HG03521 (cell line): ENCODE measurements around the gene ASPRV1.

ENCODE experiments used
- ATAC-seq: cut with Tn5 transposase; IDR thresholded peaks from one replicate; pipeline ENCODE4 v1.9.1; 2021; ENCODE audit warnings: mild to moderate bottlenecking, moderate library complexity; ENCODE audit not compliant: unreplicated experiment

The ASPRV1 gene

DNA sequence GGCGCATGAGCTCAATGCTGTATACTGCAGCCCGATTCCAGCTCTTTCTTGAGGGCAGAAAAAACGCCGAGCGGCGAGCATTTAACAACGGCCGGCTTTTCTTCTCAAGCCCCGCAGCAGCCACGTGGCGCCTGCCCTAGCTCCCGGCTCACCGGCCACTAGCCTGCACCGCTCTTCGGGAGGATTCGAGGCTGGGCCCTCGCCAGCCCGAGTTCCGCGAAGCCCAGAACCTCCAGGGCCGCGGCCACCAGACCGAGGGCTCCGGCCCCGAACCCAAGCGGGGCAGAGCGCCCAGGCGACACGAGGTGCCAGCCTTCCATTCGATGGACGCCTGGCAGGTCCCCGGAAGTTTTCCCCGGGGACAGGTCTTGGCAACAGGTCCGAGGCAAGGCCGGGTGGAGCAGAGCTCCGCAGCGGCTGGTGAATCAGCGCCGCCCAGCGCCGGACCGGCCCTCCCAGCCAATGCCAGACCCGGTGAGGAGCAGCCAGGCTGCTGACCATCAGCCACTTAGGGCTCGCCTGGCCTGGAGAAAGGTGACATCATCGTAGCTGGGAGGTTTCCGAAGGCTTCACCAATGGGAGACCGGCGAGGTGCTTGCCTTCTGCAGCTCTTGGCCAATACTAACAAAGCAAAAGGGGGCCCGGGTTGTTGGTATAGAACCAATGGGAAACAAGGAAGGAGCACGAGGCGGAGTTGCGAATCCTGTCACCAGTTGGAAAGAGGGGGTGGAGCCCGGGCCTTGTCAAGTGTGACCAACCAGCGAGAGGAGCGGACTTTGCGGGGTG, 47.1 kb downstream of the ASPRV1 start:
- peak; percentile 79 for ATAC-seq

GRCh38 chr2:69911985-69912563, 49.4 kb downstream of the ASPRV1 start:
- no peak for ATAC-seq
